Neural progenitor cell (in vitro differentiated cells): Measurements from ENCODE around the gene PCDHGA5. TPM values are rescaled to one million over a fixed set of nuclear protein-coding genes. Genes with fewer than 3 reads are reported as not detected.
A peak's percentile ranks its signal among the peaks of the same experiment; 100 is the strongest.
"Not testable (repeated sequence)": the region's sequence is repeated elsewhere in the genome, so short reads cannot be mapped to it uniquely, and the experiment has no call there.

Source experiments
- DNase-seq: peaks from one replicate; pipeline ENCODE4 v3.0.0-alpha.2; 2016; ENCODE audit warnings: low spot score
- H2AFZ ChIP-seq: fragments of 200-600 bp; sonication (generic); replicated peaks from 2 replicates; pipeline ENCODE4 v1.6.1; 2016; ENCODE audit warnings: antibody characterized with exemption
- H3F3A ChIP-seq: fragments of 200-600 bp; sonication (generic); 2 replicates; pipeline ENCODE4 v1.6.1; 2016; ENCODE audit warnings: antibody characterized with exemption, low read depth
- H3K27ac ChIP-seq: fragments of 200-600 bp; sonication (generic); 2 replicates; pipeline ENCODE4 v1.5.1; 2016; ENCODE audit warnings: mild to moderate bottlenecking
- H3K27me3 ChIP-seq: fragments of 200-600 bp; sonication (generic); 2 replicates; pipeline ENCODE4 v1.6.1; 2016; ENCODE audit warnings: mild to moderate bottlenecking, moderate library complexity
- H3K36me3 ChIP-seq: fragments of 200-600 bp; sonication (generic); 2 replicates; pipeline ENCODE4 v1.5.1; 2016
- H3K4me1 ChIP-seq: fragments of 200-600 bp; sonication (generic); 2 replicates; pipeline ENCODE4 v1.6.1; 2016; ENCODE audit warnings: mixed run types
- H3K4me2 ChIP-seq: fragments of 200-600 bp; sonication (generic); 2 replicates; pipeline ENCODE4 v1.6.1; 2016
- H3K4me3 ChIP-seq: fragments of 200-600 bp; sonication (generic); 2 replicates; pipeline ENCODE4 v1.5.1; 2016
- H3K79me2 ChIP-seq: fragments of 200-600 bp; sonication (generic); 2 replicates; pipeline ENCODE4 v1.6.1; 2016; ENCODE audit warnings: low read depth
- H3K9ac ChIP-seq: fragments of 200-600 bp; sonication (generic); 2 replicates; pipeline ENCODE4 v1.6.1; 2016
- H3K9me3 ChIP-seq: fragments of 200-600 bp; sonication (generic); 2 replicates; pipeline ENCODE4 v1.5.1; 2016; ENCODE audit warnings: low read depth
- H4K20me1 ChIP-seq: fragments of 200-600 bp; sonication (generic); 2 replicates; pipeline ENCODE4 v1.6.1; 2016; ENCODE audit warnings: low read depth
- H3K27ac Mint-ChIP-seq: 3 replicates; pipeline ENCODE4 v1.8.0; 2021; ENCODE audit warnings: mixed read lengths
- H3K27me3 Mint-ChIP-seq: 2 replicates; pipeline ENCODE4 v1.8.0; 2022; ENCODE audit warnings: low read depth, mild to moderate bottlenecking, inconsistent platforms, moderate library complexity, mixed read lengths; ENCODE audit not compliant: insufficient read depth
- H3K36me3 Mint-ChIP-seq: 3 replicates; pipeline ENCODE4 v1.8.0; 2021; ENCODE audit warnings: mixed read lengths
- H3K4me1 Mint-ChIP-seq: 3 replicates; pipeline ENCODE4 v1.8.0; 2021; ENCODE audit warnings: mixed read lengths
- H3K4me3 Mint-ChIP-seq: 3 replicates; pipeline ENCODE4 v1.8.0; 2021; ENCODE audit warnings: mild to moderate bottlenecking, moderate library complexity, mixed read lengths
- H3K9me3 Mint-ChIP-seq: 3 replicates; pipeline ENCODE4 v1.8.0; 2020; ENCODE audit warnings: mixed read lengths
- EZH2 ChIP-seq: fragments of 200-600 bp; sonication (generic); IDR thresholded peaks from 2 replicates; pipeline ENCODE4 v1.6.1; 2017; ENCODE audit warnings: antibody characterized with exemption, mild to moderate bottlenecking, moderate library complexity
- EZH2phosphoT487 ChIP-seq: fragments of 200-600 bp; sonication (generic); IDR thresholded peaks from 2 replicates; pipeline ENCODE4 v1.6.1; 2017; ENCODE audit warnings: antibody characterized with exemption
- total RNA-seq: library from RNA; depleted of rRNA; stranded (reverse); fragments of >200 nt; gene quantifications from 2 replicates; pipeline ENCODE4 v1.2.3, GENCODE V29; 2015; ENCODE audit warnings: low replicate concordance
- TF ChIP-seq, protein P1 (sequence below): fragments of 200-600 bp; sonication (generic); IDR thresholded peaks from 2 replicates; pipeline ENCODE4 v1.5.1; 2017; ENCODE audit warnings: antibody characterized with exemption, mild to moderate bottlenecking

Gene PCDHGA5
- total RNA-seq, 1 donor from 2014 or later: 0.71 TPM

DNA sequence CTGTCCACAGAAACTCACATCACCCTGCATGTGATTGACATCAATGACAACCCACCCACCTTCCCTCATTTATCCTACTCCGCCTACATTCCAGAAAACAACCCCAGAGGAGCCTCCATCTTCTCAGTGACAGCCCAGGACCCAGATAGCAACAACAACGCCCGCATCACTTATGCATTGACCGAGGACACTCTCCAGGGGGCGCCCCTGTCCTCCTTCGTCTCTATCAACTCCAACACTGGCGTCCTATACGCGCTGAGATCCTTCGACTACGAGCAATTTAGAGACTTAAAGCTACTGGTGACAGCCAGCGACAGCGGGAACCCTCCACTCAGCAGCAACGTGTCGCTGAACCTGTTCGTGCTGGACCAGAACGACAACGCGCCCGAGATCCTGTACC is 18.6 kb upstream of the PCDHGA5 start:
- Histone ChIP-seq H2AFZ (no peak overlapping the region), H3K9me3 (peaks cover 10% of the 10 kb centered on the region), H3K79me2 (no peaks in the 10 kb centered on the region), H3K9ac (no peak overlapping the region), H3K36me3 (no peaks in the 10 kb centered on the region), H3K27me3 (no peaks in the 10 kb centered on the region), H3K4me1 (no peaks in the 10 kb centered on the region), H3K4me3 (no peak overlapping the region), H4K20me1 (no peaks in the 10 kb centered on the region), H3K27ac (no peak overlapping the region), H3K4me2 (no peak overlapping the region), H3F3A (no peaks in the 10 kb centered on the region)
- Mint-ChIP-seq H3K27ac (no peak overlapping the region), H3K4me1 (no peaks in the 10 kb centered on the region), H3K27me3 (peaks cover 3% of the 10 kb centered on the region), H3K4me3 (no peak overlapping the region), H3K36me3 (peaks cover 4% of the 10 kb centered on the region), H3K9me3 (peaks cover 54% of the 10 kb centered on the region)
- TF ChIP-seq, protein P1, sequence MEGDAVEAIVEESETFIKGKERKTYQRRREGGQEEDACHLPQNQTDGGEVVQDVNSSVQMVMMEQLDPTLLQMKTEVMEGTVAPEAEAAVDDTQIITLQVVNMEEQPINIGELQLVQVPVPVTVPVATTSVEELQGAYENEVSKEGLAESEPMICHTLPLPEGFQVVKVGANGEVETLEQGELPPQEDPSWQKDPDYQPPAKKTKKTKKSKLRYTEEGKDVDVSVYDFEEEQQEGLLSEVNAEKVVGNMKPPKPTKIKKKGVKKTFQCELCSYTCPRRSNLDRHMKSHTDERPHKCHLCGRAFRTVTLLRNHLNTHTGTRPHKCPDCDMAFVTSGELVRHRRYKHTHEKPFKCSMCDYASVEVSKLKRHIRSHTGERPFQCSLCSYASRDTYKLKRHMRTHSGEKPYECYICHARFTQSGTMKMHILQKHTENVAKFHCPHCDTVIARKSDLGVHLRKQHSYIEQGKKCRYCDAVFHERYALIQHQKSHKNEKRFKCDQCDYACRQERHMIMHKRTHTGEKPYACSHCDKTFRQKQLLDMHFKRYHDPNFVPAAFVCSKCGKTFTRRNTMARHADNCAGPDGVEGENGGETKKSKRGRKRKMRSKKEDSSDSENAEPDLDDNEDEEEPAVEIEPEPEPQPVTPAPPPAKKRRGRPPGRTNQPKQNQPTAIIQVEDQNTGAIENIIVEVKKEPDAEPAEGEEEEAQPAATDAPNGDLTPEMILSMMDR: no peak
- TF ChIP-seq EZH2phosphoT487: no peak
- TF ChIP-seq EZH2: no peak
- no peak for DNase-seq

DNA sequence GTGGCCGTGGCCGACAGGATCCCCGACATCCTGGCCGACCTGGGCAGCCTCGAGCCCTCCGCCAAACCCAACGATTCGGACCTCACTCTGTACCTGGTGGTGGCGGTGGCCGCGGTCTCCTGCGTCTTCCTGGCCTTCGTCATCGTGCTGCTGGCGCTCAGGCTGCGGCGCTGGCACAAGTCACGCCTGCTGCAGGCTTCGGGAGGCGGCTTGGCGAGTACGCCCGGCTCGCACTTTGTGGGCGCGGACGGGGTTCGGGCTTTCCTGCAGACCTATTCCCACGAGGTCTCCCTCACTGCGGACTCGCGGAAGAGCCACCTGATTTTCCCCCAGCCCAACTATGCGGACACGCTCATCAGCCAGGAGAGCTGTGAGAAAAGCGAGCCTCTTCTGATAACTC is 17.9 kb upstream of the PCDHGA5 start:
- H3K9ac ChIP-seq, H3K4me1 ChIP-seq, H3F3A ChIP-seq, H3K27ac ChIP-seq, H3K4me3 Mint-ChIP-seq, H3K27ac Mint-ChIP-seq, H3K27me3 ChIP-seq, H3K27me3 Mint-ChIP-seq, H3K36me3 Mint-ChIP-seq, DNase-seq, H3K4me2 ChIP-seq, H4K20me1 ChIP-seq, H3K36me3 ChIP-seq, H3K4me3 ChIP-seq, H3K79me2 ChIP-seq, H3K4me1 Mint-ChIP-seq, H2AFZ ChIP-seq: not testable (repeated sequence)
- H3K9me3 Mint-ChIP-seq: peaks cover 60% of the 10 kb centered on the region
- H3K9me3 ChIP-seq: peaks cover 10% of the 10 kb centered on the region

DNA sequence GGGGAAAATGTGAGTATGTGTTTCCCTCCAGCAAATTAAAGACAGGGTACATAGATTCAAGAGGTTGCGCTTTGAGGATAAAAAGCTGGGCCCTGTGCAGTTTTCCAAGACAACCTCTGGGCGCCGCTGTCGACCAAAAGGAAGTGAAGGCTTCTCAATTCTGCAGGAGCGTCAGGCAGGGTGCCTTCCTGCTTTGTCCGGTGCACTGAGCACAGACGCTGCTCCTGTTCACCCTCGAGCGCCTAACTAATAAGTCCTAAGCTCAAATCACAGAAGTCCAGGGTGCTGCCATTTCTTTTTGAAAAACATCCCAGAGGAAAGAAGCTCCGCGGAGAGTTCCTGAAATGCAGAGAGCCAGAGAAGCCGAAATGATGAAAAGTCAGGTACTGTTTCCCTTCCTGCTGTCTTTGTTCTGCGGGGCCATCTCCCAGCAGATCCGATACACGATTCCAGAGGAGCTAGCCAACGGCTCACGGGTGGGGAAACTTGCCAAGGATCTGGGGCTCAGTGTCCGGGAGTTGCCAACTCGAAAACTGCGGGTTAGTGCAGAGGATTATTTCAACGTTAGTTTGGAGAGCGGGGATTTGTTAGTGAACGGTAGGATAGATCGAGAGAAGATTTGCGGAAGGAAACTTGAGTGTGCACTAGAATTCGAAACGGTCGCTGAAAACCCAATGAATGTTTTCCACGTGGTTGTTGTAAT is 13.9 kb upstream of the PCDHGA5 start, which contains the start of gene PCDHGB1:
PCDHGB1 (plus strand) TSS at position 183 of the 703 bp plus-strand sequence; CDS start at position 345, 162 bp downstream.
- Mint-ChIP-seq H3K27me3 (no peaks in the 10 kb centered on the region), H3K4me3 (no peak within 1 kb of the TSS), H3K4me1 (no peaks in the 10 kb centered on the region), H3K9me3 (peaks cover 53% of the 10 kb centered on the region), H3K27ac (no peak within 1 kb of the TSS), H3K36me3 (peaks cover 9% of the 10 kb centered on the region)
- H4K20me1 ChIP-seq: no peaks in the 10 kb centered on the region
- no peaks in the 10 kb centered on the region for H3K79me2 ChIP-seq
- no peaks in the 10 kb centered on the region for H3K27me3 ChIP-seq
- peak within 1 kb of the TSS; percentile 0 for H3K4me3 ChIP-seq
- no peak within 1 kb of the TSS for H3K27ac ChIP-seq
- peak within 1 kb of the TSS; percentile 99 for H2AFZ ChIP-seq
- H3K36me3 ChIP-seq: no peaks in the 10 kb centered on the region
- TF ChIP-seq EZH2 (no peak), EZH2phosphoT487 (no peak)
- TF ChIP-seq, protein P1: peak; percentile 63
- no peaks in the 10 kb centered on the region for H3F3A ChIP-seq
- peak; percentile 76 for DNase-seq
- H3K4me2 ChIP-seq: peak within 1 kb of the TSS; percentile 42
- no peak within 1 kb of the TSS for H3K9ac ChIP-seq
- peaks cover 5% of the 10 kb centered on the region for H3K9me3 ChIP-seq
- H3K4me1 ChIP-seq: no peaks in the 10 kb centered on the region

DNA sequence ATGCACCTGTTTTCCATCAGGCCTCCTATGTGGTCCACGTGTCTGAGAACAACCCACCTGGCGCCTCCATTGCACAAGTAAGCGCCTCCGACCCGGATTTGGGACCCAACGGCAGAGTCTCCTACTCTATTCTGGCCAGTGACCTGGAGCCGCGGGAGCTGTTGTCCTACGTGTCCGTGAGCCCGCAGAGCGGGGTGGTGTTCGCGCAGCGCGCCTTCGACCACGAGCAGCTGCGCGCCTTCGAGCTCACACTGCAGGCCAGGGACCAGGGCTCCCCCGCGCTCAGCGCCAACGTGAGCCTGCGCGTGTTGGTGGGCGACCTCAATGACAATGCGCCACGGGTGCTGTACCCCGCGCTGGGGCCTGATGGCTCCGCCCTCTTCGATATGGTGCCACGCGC is 12.4 kb upstream of the PCDHGA5 start:
- H3K36me3 Mint-ChIP-seq: peaks cover 5% of the 10 kb centered on the region
- no peak overlapping the region for H3K27ac ChIP-seq
- TF ChIP-seq EZH2: no peak
- TF ChIP-seq, protein P1: no peak
- no peak for TF ChIP-seq EZH2phosphoT487
- H3K27me3 ChIP-seq: no peaks in the 10 kb centered on the region
- peaks cover 2% of the 10 kb centered on the region for H3K27me3 Mint-ChIP-seq
- no peaks in the 10 kb centered on the region for H3K4me1 ChIP-seq
- no peak for DNase-seq
- no peaks in the 10 kb centered on the region for H3K4me1 Mint-ChIP-seq
- H3K36me3 ChIP-seq: no peaks in the 10 kb centered on the region
- H3F3A ChIP-seq: no peaks in the 10 kb centered on the region
- no peak overlapping the region for H3K4me3 Mint-ChIP-seq
- no peak overlapping the region for H3K4me3 ChIP-seq
- H3K9ac ChIP-seq: no peak overlapping the region
- H3K9me3 ChIP-seq: peaks cover 5% of the 10 kb centered on the region
- no peak overlapping the region for H3K27ac Mint-ChIP-seq
- H3K79me2 ChIP-seq: no peaks in the 10 kb centered on the region
- H3K4me2 ChIP-seq: no peak overlapping the region
- no peak overlapping the region for H2AFZ ChIP-seq
- H3K9me3 Mint-ChIP-seq: peaks cover 56% of the 10 kb centered on the region
- no peaks in the 10 kb centered on the region for H4K20me1 ChIP-seq
